ENCODE results near the gene SNAP91.

GRCh38 chr6:83637953-83638352 is 70.9 kb downstream of the SNAP91 start:
- no peak for TF ChIP-seq CTCF (IDR thresholded peaks at IDR 0.05; ENCODE audit: poor library complexity)
- no peak for TF ChIP-seq EZH2 (IDR thresholded peaks at IDR 0.05; ENCODE audit: borderline replicate concordance)
- TF ChIP-seq EZH2phosphoT487 (IDR thresholded peaks at IDR 0.05; ENCODE audit: low read depth, severe bottlenecking, unreplicated experiment): no peak
